ENCODE data around the gene MOGAT1.

Gene MOGAT1

GRCh38 chr2:222756362-222756831, 84.9 kb downstream of the MOGAT1 start (continued):
- TF ChIP-seq, protein P1, sequence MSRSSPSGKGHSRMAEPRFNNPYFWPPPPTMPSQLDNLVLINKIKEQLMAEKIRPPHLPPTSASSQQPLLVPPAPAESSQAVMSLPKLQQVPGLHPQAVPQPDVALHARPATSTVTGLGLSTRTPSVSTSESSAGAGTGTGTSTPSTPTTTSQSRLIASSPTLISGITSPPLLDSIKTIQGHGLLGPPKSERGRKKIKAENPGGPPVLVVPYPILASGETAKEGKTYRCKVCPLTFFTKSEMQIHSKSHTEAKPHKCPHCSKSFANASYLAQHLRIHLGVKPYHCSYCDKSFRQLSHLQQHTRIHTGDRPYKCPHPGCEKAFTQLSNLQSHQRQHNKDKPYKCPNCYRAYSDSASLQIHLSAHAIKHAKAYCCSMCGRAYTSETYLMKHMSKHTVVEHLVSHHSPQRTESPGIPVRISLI (tag by site-specific recombination; IDR thresholded peaks at IDR 0.05): no peak
- TF ChIP-seq ZNF404 (tag by site-specific recombination; IDR thresholded peaks at IDR 0.05) (no peak), ZNF423 (tag by site-specific recombination; IDR thresholded peaks at IDR 0.05) (no peak), ZFHX2 (tag by site-specific recombination; conservative IDR thresholded peaks at IDR 0.05) (no peak), ZNF391 (tag by site-specific recombination; IDR thresholded peaks at IDR 0.05; ENCODE audit: borderline replicate concordance, low read depth) (no peak), ZNF133 (tag by site-specific recombination; IDR thresholded peaks at IDR 0.05) (no peak)
- TF ChIP-seq, protein P2, sequence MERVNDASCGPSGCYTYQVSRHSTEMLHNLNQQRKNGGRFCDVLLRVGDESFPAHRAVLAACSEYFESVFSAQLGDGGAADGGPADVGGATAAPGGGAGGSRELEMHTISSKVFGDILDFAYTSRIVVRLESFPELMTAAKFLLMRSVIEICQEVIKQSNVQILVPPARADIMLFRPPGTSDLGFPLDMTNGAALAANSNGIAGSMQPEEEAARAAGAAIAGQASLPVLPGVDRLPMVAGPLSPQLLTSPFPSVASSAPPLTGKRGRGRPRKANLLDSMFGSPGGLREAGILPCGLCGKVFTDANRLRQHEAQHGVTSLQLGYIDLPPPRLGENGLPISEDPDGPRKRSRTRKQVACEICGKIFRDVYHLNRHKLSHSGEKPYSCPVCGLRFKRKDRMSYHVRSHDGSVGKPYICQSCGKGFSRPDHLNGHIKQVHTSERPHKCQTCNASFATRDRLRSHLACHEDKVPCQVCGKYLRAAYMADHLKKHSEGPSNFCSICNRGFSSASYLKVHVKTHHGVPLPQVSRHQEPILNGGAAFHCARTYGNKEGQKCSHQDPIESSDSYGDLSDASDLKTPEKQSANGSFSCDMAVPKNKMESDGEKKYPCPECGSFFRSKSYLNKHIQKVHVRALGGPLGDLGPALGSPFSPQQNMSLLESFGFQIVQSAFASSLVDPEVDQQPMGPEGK (tag by site-specific recombination; IDR thresholded peaks at IDR 0.05): no peak

GRCh38 chr2:222756951-222757650, 85.6 kb downstream of the MOGAT1 start:
- Histone ChIP-seq H3K4me3 (ENCODE audit: low read depth, low read length) (no peak overlapping the region), H3K9me3 (ENCODE audit: control insufficient read depth, insufficient read depth, low read depth, low read length) (no peaks in the 10 kb centered on the region), H3K27ac (ENCODE audit: extremely low read depth, low read depth, low read length) (no peak overlapping the region), H3K4me1 (ENCODE audit: control insufficient read depth, insufficient read depth, low read length) (peaks cover 15% of the 10 kb centered on the region; the same call in 1 of the 2 replicates), H3K36me3 (ENCODE audit: control insufficient read depth in 2 of 2, insufficient read depth in 1 of 2, low read length in 2 of 2) (no peaks in the 10 kb centered on the region)
- CTCF ChIA-PET: interaction anchor here (1.0 kb wide), 1 partner anchor 48 kb away, joined by 3 read pairs; no protein-coding TSS in a partner anchor
- POLR2A ChIA-PET: interaction anchor here (0.6 kb wide), 1 partner anchor 845 kb away, joined by 3 read pairs; the partner anchor contains the start of gene SCG2
- TF ChIP-seq ZNF202 (tag by site-specific recombination; IDR thresholded peaks at IDR 0.05; ENCODE audit: borderline replicate concordance) (no peak), ZNF2 (tag by site-specific recombination; IDR thresholded peaks at IDR 0.05) (no peak), ZFP41 (tag by site-specific recombination; IDR thresholded peaks at IDR 0.05; ENCODE audit: borderline replicate concordance) (no peak), ZNF449 (tag by site-specific recombination; IDR thresholded peaks at IDR 0.05) (no peak), ZNF626 (tag by site-specific recombination; IDR thresholded peaks at IDR 0.05) (no peak)

All from HEK293 (cell line).